Adipocyte (in vitro differentiated cells): ENCODE data around the gene GPR18.
"Not testable (repeated sequence)": the region's sequence is repeated elsewhere in the genome, so short reads cannot be mapped to it uniquely, and the experiment has no call there.

ENCODE experiments used
- DNase-seq: peaks from one replicate; pipeline ENCODE4 v3.0.0-alpha.2; 2015; ENCODE audit warnings: low read depth
- H3K27me3 ChIP-seq: replicated peaks from 2 replicates; pipeline ENCODE4 v1.7.0; 2013; ENCODE audit warnings: mild to moderate bottlenecking, low read length, moderate library complexity; ENCODE audit not compliant: control insufficient read depth, insufficient read depth
- H3K36me3 ChIP-seq: 2 replicates; pipeline ENCODE4 v1.7.0; 2013; ENCODE audit warnings: low read length, mild to moderate bottlenecking, moderate library complexity; ENCODE audit not compliant: control insufficient read depth, insufficient read depth, severe bottlenecking
- H3K4me1 ChIP-seq: 2 replicates; pipeline ENCODE4 v1.7.0; 2013; ENCODE audit warnings: mild to moderate bottlenecking, low read length, moderate library complexity; ENCODE audit not compliant: control insufficient read depth, insufficient read depth
- H3K4me3 ChIP-seq: 2 replicates; pipeline ENCODE4 v1.7.0; 2013; ENCODE audit warnings: mild to moderate bottlenecking, low read length, moderate library complexity
- H3K9ac ChIP-seq: 2 replicates; pipeline ENCODE4 v1.7.0; 2013; ENCODE audit warnings: mild to moderate bottlenecking, low read length, moderate library complexity
- H3K9me3 ChIP-seq: 2 replicates; pipeline ENCODE4 v1.7.0; 2013; ENCODE audit warnings: mild to moderate bottlenecking, low read length, moderate library complexity; ENCODE audit not compliant: control insufficient read depth

The GPR18 gene

DNA sequence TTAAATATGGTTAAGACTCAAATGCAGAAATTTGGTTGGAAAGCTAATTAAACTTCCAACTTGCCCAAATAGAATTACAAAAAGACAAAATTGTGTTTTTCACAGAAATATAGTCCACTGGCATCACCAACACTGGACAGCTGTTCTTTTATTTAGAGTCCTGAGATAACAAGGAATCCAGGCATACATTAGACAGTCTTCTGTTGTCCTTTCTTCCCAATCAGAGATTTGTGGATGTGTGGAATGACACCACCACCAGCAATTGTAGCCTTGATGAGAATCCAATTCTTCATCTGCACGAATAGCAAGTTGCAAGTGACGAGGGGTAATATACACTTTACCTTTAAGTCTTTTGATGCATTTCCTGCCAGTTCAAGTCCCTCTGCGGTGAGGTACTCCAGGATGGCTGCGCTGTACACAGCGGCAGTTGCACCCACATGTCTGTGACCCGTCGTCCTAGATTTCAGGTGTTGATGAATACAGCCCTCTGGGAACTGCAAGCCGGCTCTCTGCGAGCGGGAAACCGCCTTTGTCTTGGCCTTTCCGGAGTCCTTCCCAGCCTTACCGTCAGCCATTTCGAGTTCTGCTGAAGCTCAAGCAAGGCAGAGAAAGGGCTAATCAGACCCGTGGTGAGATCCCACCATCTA is 42.9 kb downstream of the GPR18 start:
- DNase-seq, result no peak
- H3K4me1 ChIP-seq, result peaks cover 13% of the 10 kb centered on the region
- peaks cover 4% of the 10 kb centered on the region for H3K36me3 ChIP-seq
- no peak overlapping the region for H3K4me3 ChIP-seq
- H3K9me3 ChIP-seq, result no peaks in the 10 kb centered on the region
- H3K9ac ChIP-seq, result no peak overlapping the region
- H3K27me3 ChIP-seq, result no peaks in the 10 kb centered on the region

DNA sequence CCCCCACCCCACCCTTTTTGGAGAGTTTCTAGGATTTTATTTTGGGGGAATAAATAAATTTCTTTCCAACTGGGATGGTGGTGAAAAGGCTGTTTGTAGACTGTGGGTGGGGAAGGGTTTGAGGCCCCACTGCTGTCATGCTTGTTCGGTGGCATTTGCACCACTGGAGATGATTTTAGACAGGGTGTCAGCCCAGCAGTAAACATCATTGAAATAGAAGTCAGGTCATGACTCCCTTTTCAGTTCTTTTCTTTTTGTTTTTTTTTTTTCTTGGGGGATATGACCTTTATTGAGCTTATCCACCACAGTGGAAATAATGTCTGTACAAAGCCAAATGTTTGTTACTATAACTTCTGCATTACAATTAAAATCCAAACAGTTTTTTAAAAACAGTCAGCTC is 43.4 kb downstream of the GPR18 start:
- Histone ChIP-seq H3K27me3 (no peaks in the 10 kb centered on the region), H3K9ac (no peak overlapping the region), H3K4me3 (no peak overlapping the region), H3K4me1 (peaks cover 13% of the 10 kb centered on the region), H3K36me3 (peaks cover 4% of the 10 kb centered on the region), H3K9me3 (no peaks in the 10 kb centered on the region)
- no peak for DNase-seq

DNA sequence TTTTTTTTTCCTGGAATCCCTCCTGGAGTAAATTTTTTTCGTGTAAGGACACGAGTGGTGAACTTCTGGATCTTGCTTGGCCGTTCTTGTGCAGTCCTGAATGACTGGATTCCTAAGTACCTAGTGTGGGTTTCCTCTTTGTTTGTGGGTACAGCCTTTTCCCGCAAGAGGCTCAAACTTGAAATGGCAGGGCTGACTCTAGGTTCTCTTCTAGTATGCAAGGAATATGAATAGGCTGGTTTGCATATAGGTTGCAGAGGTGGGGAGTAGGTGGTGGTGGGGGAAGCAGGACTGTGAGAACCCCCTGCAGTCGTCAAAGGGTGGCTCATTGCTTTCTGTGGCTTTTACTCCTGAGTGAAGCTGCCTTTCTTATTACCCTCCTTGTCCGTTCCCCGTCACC is 43.9 kb downstream of the GPR18 start:
- Histone ChIP-seq H3K4me1 (peaks cover 13% of the 10 kb centered on the region), H3K4me3 (no peak overlapping the region), H3K27me3 (no peaks in the 10 kb centered on the region), H3K9me3 (no peaks in the 10 kb centered on the region), H3K36me3 (peaks cover 4% of the 10 kb centered on the region), H3K9ac (no peak overlapping the region)
- DNase-seq, result no peak

DNA sequence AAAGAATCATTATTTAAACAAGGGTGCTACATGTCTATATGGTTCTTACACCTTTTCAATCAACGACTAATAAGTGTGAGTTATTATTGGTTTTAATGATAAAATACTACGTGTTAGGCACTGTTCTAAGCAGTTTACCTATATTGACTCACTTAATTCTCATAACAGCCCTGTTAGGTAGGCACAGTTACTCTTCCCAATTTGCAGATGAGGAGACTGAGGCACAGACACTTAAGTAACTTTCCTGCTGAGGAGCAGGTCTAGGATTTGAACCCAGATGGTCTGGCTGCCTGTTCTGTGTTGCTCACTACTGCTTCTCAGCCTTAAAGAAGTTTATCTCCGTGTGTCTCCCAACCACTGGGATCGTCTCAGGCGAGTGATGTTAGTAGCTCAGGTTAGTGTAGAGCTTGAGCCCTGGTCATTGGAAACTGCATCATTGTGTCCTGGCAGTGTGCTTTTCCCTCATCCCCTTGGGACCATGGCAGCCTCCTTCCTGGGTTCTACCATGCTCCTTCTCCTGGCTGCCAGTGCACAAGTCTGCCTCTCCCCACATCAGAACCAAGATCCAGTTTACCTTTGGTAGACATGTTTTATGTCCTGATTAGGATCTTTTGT is 46.7 kb downstream of the GPR18 start:
- no peak for DNase-seq
- Histone ChIP-seq H3K4me1 (no peaks in the 10 kb centered on the region), H3K27me3 (no peaks in the 10 kb centered on the region), H3K9ac (no peak overlapping the region), H3K36me3 (peaks cover 11% of the 10 kb centered on the region), H3K4me3 (no peak overlapping the region), H3K9me3 (no peaks in the 10 kb centered on the region)

DNA sequence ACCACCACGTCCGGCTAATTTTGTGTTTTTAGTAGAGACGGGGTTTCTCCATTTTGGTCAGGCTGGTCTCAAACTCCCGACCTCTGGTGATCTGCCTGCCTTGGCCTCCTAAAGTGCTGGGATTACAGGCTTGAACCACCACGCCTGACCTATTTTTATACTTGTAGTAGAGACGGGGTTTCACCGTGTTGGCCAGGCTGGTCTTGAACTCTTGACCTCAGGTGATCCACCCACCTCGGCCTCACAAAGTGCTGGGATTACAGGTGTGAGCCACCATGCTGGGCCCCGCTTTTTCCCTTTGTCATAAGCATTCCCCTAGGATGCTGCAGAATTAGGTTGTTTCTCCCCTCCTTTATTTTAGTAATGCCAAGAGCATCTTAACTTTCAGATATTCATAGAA is 47.6 kb downstream of the GPR18 start:
- not testable (repeated sequence) for H3K4me1 ChIP-seq, H3K9ac ChIP-seq, H3K4me3 ChIP-seq, H3K9me3 ChIP-seq, DNase-seq, H3K27me3 ChIP-seq
- H3K36me3 ChIP-seq, result peaks cover 13% of the 10 kb centered on the region

DNA sequence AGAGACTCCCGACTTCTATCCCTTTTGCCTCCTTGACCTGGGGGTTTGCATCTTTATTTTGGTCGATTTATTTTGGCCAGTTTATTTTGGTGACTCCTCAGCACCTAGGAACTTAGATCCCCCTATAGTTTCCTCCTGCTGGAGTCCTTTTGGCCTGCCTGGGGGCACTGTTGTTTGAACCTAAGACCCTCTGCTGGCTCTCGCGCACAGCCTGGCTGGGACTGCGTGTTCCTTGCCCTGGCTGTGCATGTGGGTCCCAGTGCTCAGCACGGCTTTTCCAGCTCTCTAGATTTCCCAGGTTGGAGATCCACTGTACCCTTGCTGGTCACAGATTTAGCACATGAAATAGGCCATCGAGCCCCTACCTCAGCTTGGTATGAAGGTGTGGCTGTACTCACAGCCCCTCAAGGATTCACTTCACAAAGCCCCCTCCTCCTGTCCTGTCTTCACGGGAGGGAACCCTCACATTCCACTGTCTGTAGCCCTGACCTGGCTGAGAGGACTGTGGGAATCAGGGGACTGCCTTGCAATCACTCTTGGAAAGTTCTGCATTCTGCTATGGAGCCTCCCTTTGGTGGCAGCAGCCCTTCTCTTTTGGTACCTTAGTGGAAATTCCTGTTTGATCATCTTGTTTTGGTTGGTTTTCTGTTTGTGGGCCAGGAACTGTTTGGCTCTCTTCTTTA is 49.2 kb downstream of the GPR18 start:
- H3K4me1 ChIP-seq, result peaks cover 7% of the 10 kb centered on the region
- no peak overlapping the region for H3K9ac ChIP-seq
- no peak for DNase-seq
- H3K9me3 ChIP-seq, result no peaks in the 10 kb centered on the region
- H3K27me3 ChIP-seq, result no peaks in the 10 kb centered on the region
- no peak overlapping the region for H3K4me3 ChIP-seq
- peaks cover 13% of the 10 kb centered on the region for H3K36me3 ChIP-seq

DNA sequence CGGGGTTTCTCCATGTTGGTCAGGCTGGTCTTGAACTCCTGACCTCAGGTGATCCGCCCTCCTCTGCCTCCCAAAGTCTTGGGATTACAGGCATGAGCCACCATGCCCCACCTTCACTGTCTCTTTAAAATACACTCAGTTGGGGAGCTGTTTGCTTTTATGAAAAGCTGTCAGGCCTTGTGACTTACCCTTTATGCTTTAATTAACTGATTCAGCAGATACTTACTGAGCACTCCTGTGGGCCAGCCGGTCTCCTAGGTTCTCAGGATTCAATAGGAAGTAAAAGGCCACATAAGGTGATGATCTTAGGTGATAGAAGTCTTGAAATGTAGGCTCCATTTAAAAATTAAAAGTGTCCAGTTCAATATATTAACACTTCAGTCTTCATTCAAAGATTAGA is 50.0 kb downstream of the GPR18 start:
- Histone ChIP-seq H3K27me3 (no peaks in the 10 kb centered on the region), H3K9me3 (no peaks in the 10 kb centered on the region), H3K36me3 (peaks cover 13% of the 10 kb centered on the region), H3K4me3 (no peak overlapping the region), H3K4me1 (peaks cover 15% of the 10 kb centered on the region), H3K9ac (no peak overlapping the region)
- DNase-seq, result no peak

DNA sequence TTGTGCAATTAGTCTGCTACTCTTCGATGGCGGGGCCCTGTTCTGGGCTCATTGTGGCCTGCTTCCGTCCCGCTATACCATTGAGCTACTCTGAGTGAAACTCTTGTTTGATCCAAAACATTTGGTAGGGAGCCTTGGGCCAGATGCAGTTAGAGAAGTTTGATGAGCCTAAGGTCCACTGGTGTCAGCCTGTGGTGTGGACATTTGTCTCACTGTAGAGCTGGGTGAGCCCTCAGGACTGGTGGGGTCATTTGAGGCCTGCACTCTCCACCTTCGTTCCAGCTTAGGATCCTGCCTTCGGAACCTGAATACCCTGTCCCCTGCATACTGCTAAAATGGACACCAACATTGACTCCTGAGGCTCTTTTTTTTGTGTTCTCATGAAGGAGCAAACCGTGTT is 50.7 kb downstream of the GPR18 start:
- Histone ChIP-seq H3K9me3 (no peaks in the 10 kb centered on the region), H3K4me3 (no peak overlapping the region), H3K9ac (no peak overlapping the region), H3K36me3 (peaks cover 13% of the 10 kb centered on the region), H3K4me1 (peaks cover 17% of the 10 kb centered on the region), H3K27me3 (no peaks in the 10 kb centered on the region)
- DNase-seq, result no peak

DNA sequence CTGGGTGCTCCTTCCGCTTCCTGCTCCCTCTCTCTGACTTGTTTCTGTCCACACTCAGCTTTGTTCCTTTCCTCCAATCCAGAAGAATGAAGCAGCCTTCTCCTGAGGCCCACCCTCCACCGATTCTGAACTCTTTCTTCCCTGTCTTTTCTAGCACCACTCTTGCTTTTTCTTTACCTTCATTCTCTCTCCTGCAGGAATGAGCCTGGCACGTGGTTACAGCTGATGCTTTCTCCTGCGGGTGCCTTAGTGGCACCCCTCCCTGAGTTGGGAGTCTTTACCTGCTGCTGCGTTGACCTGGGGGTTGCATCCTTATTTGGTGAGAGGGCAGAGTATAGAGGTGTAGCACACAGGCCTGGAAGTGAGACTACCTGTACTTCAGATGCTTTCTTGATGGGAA is 51.3 kb downstream of the GPR18 start:
- Histone ChIP-seq H3K9ac (no peak overlapping the region), H3K4me3 (no peak overlapping the region)
- no peak for DNase-seq

DNA sequence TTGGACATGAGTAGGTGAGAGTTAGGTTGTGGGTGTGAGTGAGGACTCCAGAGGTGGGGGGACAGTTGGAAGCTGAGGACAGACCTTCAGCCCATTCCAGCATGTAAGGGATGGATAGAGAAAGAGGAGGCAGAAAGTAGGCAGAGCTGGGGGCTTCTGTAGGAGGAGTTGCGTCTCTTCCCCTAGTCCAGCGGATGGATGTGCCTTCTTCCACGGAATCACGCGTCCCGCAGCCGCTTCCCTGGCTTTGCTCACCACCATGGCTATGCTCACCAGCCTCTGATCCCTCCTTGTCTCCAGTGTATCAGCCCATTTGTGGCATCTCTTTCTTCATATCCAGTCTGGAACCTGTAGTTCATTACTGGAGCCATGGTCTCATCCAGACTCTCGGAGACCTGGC is 52.0 kb downstream of the GPR18 start:
- no peak for DNase-seq
- peaks cover 13% of the 10 kb centered on the region for H3K36me3 ChIP-seq
- H3K27me3 ChIP-seq, result no peaks in the 10 kb centered on the region
- H3K9me3 ChIP-seq, result no peaks in the 10 kb centered on the region
- no peak overlapping the region for H3K4me3 ChIP-seq
- no peak overlapping the region for H3K9ac ChIP-seq
- H3K4me1 ChIP-seq, result peaks cover 24% of the 10 kb centered on the region

More for the DNA sequence above, 51.3 kb downstream of the GPR18 start:
- H3K27me3 ChIP-seq, result no peaks in the 10 kb centered on the region
- H3K9me3 ChIP-seq, result no peaks in the 10 kb centered on the region
- H3K4me1 ChIP-seq, result peaks cover 23% of the 10 kb centered on the region
- H3K36me3 ChIP-seq, result peaks cover 13% of the 10 kb centered on the region

DNA sequence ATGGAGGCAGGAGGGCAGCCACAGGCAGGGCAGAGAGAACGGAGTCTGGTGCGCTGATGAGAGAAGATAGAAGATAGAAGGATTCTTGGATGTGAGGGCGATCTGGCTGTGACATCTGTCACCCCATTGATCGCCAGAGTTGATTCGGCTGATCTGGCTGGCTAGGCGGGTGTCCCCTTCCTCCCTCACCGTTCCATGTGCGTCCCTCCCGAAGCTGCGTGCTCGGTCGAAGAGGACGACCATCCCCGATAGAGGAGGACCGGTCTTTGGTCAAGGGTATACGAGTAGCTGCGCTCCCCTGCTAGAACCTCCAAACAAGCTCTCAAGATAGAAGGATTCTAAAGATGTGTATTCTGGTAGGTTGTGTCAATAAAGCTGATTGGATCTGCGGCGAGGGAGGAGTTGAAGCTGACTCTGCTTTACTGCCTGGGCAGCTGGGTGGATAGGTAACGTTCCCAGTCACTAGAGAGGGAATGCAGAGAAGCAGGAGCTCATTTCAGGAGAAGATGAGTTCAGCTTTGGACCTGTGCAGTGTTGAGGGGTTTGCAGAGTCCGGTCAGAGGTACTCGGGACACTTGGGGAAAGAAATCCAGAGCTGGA is 52.5 kb downstream of the GPR18 start:
- no peak for DNase-seq
- Histone ChIP-seq H3K36me3 (peaks cover 9% of the 10 kb centered on the region), H3K27me3 (no peaks in the 10 kb centered on the region), H3K9me3 (no peaks in the 10 kb centered on the region), H3K4me1 (peaks cover 24% of the 10 kb centered on the region), H3K4me3 (no peak overlapping the region), H3K9ac (no peak overlapping the region)
